HepG2 (cell line): ENCODE measurements around the gene PXK. TPM values are rescaled to one million over a fixed set of nuclear protein-coding genes. Genes with fewer than 3 reads are reported as not detected.
"Not testable (repeated sequence)": the region's sequence is repeated elsewhere in the genome, so short reads cannot be mapped to it uniquely, and the experiment has no call there.

Experiments used
- ATAC-seq: fragments of 200-7000 bp; cut with Tn5 transposase; 3 replicates; pipeline ENCODE4 v1.9.1; 2020; ENCODE audit warnings: mild to moderate bottlenecking, moderate library complexity
- BruUV-seq: library from RNA; stranded (reverse); fragments of 400-500 nt; replicated peaks from 2 replicates; lab custom pipeline; 2021; lab: Mats Ljungman, UMichigan
- CTCF ChIA-PET: fragments of 300-600 bp; formaldehyde crosslinking; extraction: SDS; loops from one replicate; lab custom pipeline; 2021; ENCODE audit warnings: low total read pairs, inconsistent platforms, low intra/inter-chr PET ratio; lab: Yijun Ruan, JAX
- POLR2A ChIA-PET: fragments of 350-600 bp; sonication (Branson Sonifier 250); formaldehyde crosslinking; loops from one replicate; lab custom pipeline; 2020; ENCODE audit warnings: antibody characterized with exemption, inconsistent platforms; lab: Yijun Ruan, JAX
- DNase-seq: peaks from one replicate; pipeline ENCODE4 v3.0.0-alpha.2; 2015; ENCODE audit warnings: low spot score
- FAIRE-seq: peaks from 3 replicates; lab custom pipeline; 2011; peaks lifted over from hg19 to GRCh38; lab: Jason Lieb, UNC
- H2AFZ ChIP-seq: one replicate; pipeline ENCODE4 v1.6.1; 2011; ENCODE audit warnings: low read length, inconsistent platforms
- H3K27ac ChIP-seq: fragments of 300-600 bp; 3 replicates; pipeline ENCODE4 v1.8.0; 2011; ENCODE audit warnings: mixed run types, mild to moderate bottlenecking, mixed read lengths, low read length, inconsistent platforms; ENCODE audit not compliant: insufficient read depth; ENCODE audit errors: extremely low read length
- H3K27me3 ChIP-seq, 2 experiments: fragments of 200-600 bp in 1 of 2; 2 replicates in 1 of 2; 3 replicates in 1 of 2; pipeline versions ENCODE4 v1.6.0 to v1.8.0; 2011; ENCODE audit warnings: low read length in 2 of 2, mild to moderate bottlenecking in 2 of 2, moderate library complexity in 2 of 2, inconsistent platforms in 1 of 2; ENCODE audit not compliant: insufficient read depth in 2 of 2, control insufficient read depth in 1 of 2
- H3K36me3 ChIP-seq, 2 experiments: fragments of 200-600 bp in 1 of 2; replicated peaks in 1 of 2; 2 replicates in 1 of 2; 3 replicates in 1 of 2; pipeline versions ENCODE4 v1.5.1 to v1.8.0; 2011; ENCODE audit warnings: low read length in 2 of 2, inconsistent platforms in 1 of 2; ENCODE audit not compliant: insufficient read depth in 2 of 2, control insufficient read depth in 1 of 2
- H3K4me1 ChIP-seq: 2 replicates; pipeline ENCODE4 v1.5.1; 2012; ENCODE audit warnings: low read length, inconsistent platforms; ENCODE audit not compliant: insufficient read depth
- H3K4me2 ChIP-seq: 2 replicates; pipeline ENCODE4 v1.6.0; 2011; ENCODE audit warnings: low read depth, low read length, inconsistent platforms
- H3K4me3 ChIP-seq, 3 experiments: fragments of 200-600 bp in 1 of 3; sonication (generic), shearing (Covaris generic) in 1 of 3; replicated peaks in 1 of 3; 2 replicates each; pipeline ENCODE4 v1.5.1; 2011 to 2016; ENCODE audit warnings: low read length in 3 of 3, inconsistent platforms in 2 of 3, low read depth in 2 of 3, mild to moderate bottlenecking in 2 of 3, control low read depth in 1 of 3, mixed read lengths in 1 of 3; ENCODE audit not compliant: insufficient read depth in 1 of 3
- H3K79me2 ChIP-seq: one replicate; pipeline ENCODE4 v1.6.1; 2011; ENCODE audit warnings: low read length, inconsistent platforms; ENCODE audit not compliant: insufficient read depth
- H3K9ac ChIP-seq: 2 replicates; pipeline ENCODE4 v1.6.0; 2011; ENCODE audit warnings: mild to moderate bottlenecking, low read depth, low read length, inconsistent platforms; ENCODE audit not compliant: insufficient read depth
- H3K9me3 ChIP-seq: 2 replicates; pipeline ENCODE4 v1.5.1; 2012; ENCODE audit warnings: mild to moderate bottlenecking, low read length
- H4K20me1 ChIP-seq: 2 replicates; pipeline ENCODE4 v1.6.0; 2011; ENCODE audit warnings: inconsistent platforms, mild to moderate bottlenecking, low read length, moderate library complexity; ENCODE audit not compliant: insufficient read depth
- MZF1 ChIP-seq: sonication (generic); formaldehyde crosslinking; IDR thresholded peaks from 2 replicates; pipeline ENCODE4 v1.8.1; 2023; ENCODE audit warnings: mild to moderate bottlenecking, missing genetic modification reagents, borderline replicate concordance
- RCOR2 ChIP-seq: IDR thresholded peaks from 2 replicates; pipeline ENCODE4 v1.6.1; 2016; ENCODE audit warnings: missing biosample characterization, missing genetic modification reagents
- TEAD3 ChIP-seq: optimal IDR thresholded peaks from 2 replicates; pipeline ENCODE3; 2016; ENCODE audit warnings: borderline replicate concordance
- ZBTB20 ChIP-seq: sonication (generic); formaldehyde crosslinking; IDR thresholded peaks from 2 replicates; pipeline ENCODE4 v1.8.1; 2023; ENCODE audit warnings: missing genetic modification reagents, low read depth, mild to moderate bottlenecking, borderline replicate concordance
- WGBS: methylation state at CpG from one replicate; pipeline ENCODE4 v1.1.6; 2017; ENCODE audit warnings: low lambda C conversion rate; 5-methylcytosine and 5-hydroxymethylcytosine counted together
- in situ Hi-C: cut with HindIII; loops from 2 replicates; pipeline ENCODE4 v1.10.0; 2017; ENCODE audit warnings: low pct_unique_long_range_greater_than_20kb; ENCODE audit not compliant: extremely low pct_ligation_motif_present
- intact Hi-C: fragments of 100-400 bp; cut with micrococcal nuclease; formaldehyde crosslinking; loops from one replicate; pipeline ENCODE4 v1.10.0; 2022; ENCODE audit not compliant: unreplicated experiment
- polyA plus RNA-seq, 8 experiments: library from polyadenylated mRNA; depleted of rRNA in 3 of 8; stranded (reverse) in 7 of 8; unstranded in 1 of 8; fragments of >200 nt; fragmentation: Illumina TruSeq in 4 of 8; extraction: Trizol in 4 of 8; gene quantifications; 2 replicates each; pipeline versions ENCODE4 v1.2.1 to v1.2.3, GENCODE V29; 2011 to 2016; ENCODE audit warnings: low read depth in 4 of 8, missing spikeins in 1 of 8, mixed read lengths in 1 of 8; ENCODE audit not compliant: insufficient read depth in 1 of 8
- total RNA-seq, 5 experiments: library from RNA; depleted of rRNA; stranded (reverse); fragments of >200 nt; fragmentation: Illumina TruSeq; extraction: Trizol; gene quantifications; 2 replicates each; pipeline ENCODE4 v1.2.3, GENCODE V29; 2016; ENCODE audit warnings: low read depth in 1 of 5

PXK gene
- total and polyA plus RNA-seq, 2 of the 13 experiments (the other 11 are each of a cell fraction or from before 2014, with no cell fraction given) = 6.4 to 18.6 TPM

- no peak for TF ChIP-seq MZF1 (CRISPR knock-in tag)
- TF ChIP-seq ZBTB20 = no peak
- TF ChIP-seq TEAD3 = peak; percentile 78
- TF ChIP-seq RCOR2 (CRISPR knock-in tag) = 0 out of 2 replicates have a peak, but pooled peaks have one; percentile 26
- TF ChIP-seq, all 625 proteins: peak for 11
These were observed 44.5 kb upstream of the PXK start (continued) for GRCh38 chr3:58288011-58288728.

- CTCF ChIA-PET, POLR2A ChIA-PET: not testable (repeated sequence)
These were observed 43.6 kb upstream of the PXK start for GRCh38 chr3:58288964-58289613.

GRCh38 chr3:58290446-58290845 is 42.2 kb upstream of the PXK start:
- H3K9ac ChIP-seq, H3K9me3 ChIP-seq, H3K4me2 ChIP-seq, BruUV-seq, H3K79me2 ChIP-seq, in situ Hi-C loops, H4K20me1 ChIP-seq, CTCF ChIA-PET, H3K27me3 ChIP-seq, H3K36me3 ChIP-seq, H3K4me3 ChIP-seq, DNase-seq, intact Hi-C loops, FAIRE-seq, H3K27ac ChIP-seq, H2AFZ ChIP-seq, ATAC-seq, POLR2A ChIA-PET: not testable (repeated sequence)
- H3K4me1 ChIP-seq = peaks cover 18% of the 10 kb centered on the region
- WGBS = no CpG with 5 or more reads among the region's 33 CpGs

More at GRCh38 chr3:58288964-58289613, 43.6 kb upstream of the PXK start:
- H3K9me3 ChIP-seq, BruUV-seq, H3K27me3 ChIP-seq, ATAC-seq, H3K4me3 ChIP-seq, H3K9ac ChIP-seq, H3K4me2 ChIP-seq, H3K27ac ChIP-seq, DNase-seq, H4K20me1 ChIP-seq, H3K79me2 ChIP-seq, H3K36me3 ChIP-seq, FAIRE-seq, H2AFZ ChIP-seq, in situ Hi-C loops: not testable (repeated sequence)
- intact Hi-C loops = loop anchor here (5.0 kb wide), 1 partner anchor 52 kb away; the partner anchor contains the start of gene ABHD6
- peaks cover 18% of the 10 kb centered on the region for H3K4me1 ChIP-seq
- 61% methylated on average over 2 of the region's 4 CpGs for WGBS
